Measurements from ENCODE around the gene UBE3A.
"Not testable (repeated sequence)": the region's sequence is repeated elsewhere in the genome, so short reads cannot be mapped to it uniquely, and the experiment has no call there.

UBE3A gene

DNA sequence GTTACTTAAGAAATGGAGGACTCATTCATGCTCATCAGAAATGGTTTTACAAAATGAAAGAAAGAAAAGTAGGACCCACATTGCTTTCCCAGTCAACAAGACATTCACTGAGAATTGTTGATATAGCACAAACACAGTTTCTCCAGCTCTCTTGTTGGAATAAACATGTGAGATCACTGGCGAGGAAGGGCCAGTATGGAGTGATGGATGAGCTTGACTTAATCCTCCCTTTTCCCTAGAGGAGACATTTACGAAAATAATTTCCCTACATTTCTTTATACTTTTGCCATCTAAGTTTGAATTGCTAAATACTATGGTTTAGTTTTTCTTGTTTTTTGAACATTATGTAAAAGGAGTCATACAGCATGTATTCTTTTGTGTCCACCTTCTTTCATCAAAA is 15.9 kb upstream of the UBE3A start:
- H3K9me3 ChIP-seq (ENCODE audit: low read length) = 0 out of 2 replicates have a peak, but pooled peaks cover 4% of the 10 kb centered on the region
- H3K4me3 ChIP-seq (ENCODE audit: low read depth, low read length, poor library complexity, severe bottlenecking) = no peak overlapping the region
- no peak overlapping the region for H3K4me2 ChIP-seq (ENCODE audit: low read length)
- H3K27me3 ChIP-seq (ENCODE audit: insufficient read depth, low read length) = no peaks in the 10 kb centered on the region
- H3K9ac ChIP-seq (ENCODE audit: low read length) = no peak overlapping the region
- no peaks in the 10 kb centered on the region for H3K79me2 ChIP-seq (ENCODE audit: insufficient read depth, low read length)
- no peak overlapping the region for H3K27ac ChIP-seq (ENCODE audit: low read depth, low read length, poor library complexity, severe bottlenecking)
- peaks cover 6% of the 10 kb centered on the region for H3K4me1 ChIP-seq (ENCODE audit: insufficient read depth, low read length, severe bottlenecking)
- no peaks in the 10 kb centered on the region for H3F3A ChIP-seq (ENCODE audit: insufficient read depth, low read length)
- no peaks in the 10 kb centered on the region for H4K20me1 ChIP-seq (ENCODE audit: insufficient read depth, low read length)
- no peak overlapping the region for H2AFZ ChIP-seq (ENCODE audit: low read length)
- H3K9me2 ChIP-seq (ENCODE audit: low read depth, low read length) = no peaks in the 10 kb centered on the region
- TF ChIP-seq EZH2 (IDR thresholded peaks at IDR 0.05; ENCODE audit: borderline replicate concordance, low read length) = no peak
- TF ChIP-seq, protein P1, sequence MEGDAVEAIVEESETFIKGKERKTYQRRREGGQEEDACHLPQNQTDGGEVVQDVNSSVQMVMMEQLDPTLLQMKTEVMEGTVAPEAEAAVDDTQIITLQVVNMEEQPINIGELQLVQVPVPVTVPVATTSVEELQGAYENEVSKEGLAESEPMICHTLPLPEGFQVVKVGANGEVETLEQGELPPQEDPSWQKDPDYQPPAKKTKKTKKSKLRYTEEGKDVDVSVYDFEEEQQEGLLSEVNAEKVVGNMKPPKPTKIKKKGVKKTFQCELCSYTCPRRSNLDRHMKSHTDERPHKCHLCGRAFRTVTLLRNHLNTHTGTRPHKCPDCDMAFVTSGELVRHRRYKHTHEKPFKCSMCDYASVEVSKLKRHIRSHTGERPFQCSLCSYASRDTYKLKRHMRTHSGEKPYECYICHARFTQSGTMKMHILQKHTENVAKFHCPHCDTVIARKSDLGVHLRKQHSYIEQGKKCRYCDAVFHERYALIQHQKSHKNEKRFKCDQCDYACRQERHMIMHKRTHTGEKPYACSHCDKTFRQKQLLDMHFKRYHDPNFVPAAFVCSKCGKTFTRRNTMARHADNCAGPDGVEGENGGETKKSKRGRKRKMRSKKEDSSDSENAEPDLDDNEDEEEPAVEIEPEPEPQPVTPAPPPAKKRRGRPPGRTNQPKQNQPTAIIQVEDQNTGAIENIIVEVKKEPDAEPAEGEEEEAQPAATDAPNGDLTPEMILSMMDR (IDR thresholded peaks at IDR 0.05; ENCODE audit: low read length) = no peak
- H3K36me3 ChIP-seq (ENCODE audit: insufficient read depth, low read length) = no peaks in the 10 kb centered on the region

DNA sequence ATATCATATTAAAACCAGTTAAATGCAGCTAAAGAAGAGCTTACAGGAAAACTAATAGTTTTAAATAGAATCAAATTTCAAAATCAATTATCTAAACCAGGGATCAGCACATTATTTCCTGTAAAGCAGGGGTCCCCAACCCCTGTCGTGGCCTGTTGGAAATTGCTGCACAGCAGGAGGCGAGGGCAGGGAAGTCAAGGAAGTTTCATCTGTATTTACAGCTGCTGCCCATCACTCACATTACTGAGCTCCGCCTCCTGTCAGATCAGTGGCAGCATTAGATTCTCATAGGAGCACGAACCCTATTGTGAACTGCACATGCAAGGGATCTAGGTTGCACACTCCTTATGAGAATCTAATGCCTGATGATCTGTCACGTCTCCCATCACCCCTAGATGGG is 14.4 kb upstream of the UBE3A start:
- not testable (repeated sequence) for H3K27ac ChIP-seq (ENCODE audit: low read depth, low read length, poor library complexity, severe bottlenecking); H3K4me1 ChIP-seq (ENCODE audit: insufficient read depth, low read length, severe bottlenecking); H2AFZ ChIP-seq (ENCODE audit: low read length); H3K27me3 ChIP-seq (ENCODE audit: insufficient read depth, low read length); H3K36me3 ChIP-seq (ENCODE audit: insufficient read depth, low read length); H4K20me1 ChIP-seq (ENCODE audit: insufficient read depth, low read length); H3K4me3 ChIP-seq (ENCODE audit: low read depth, low read length, poor library complexity, severe bottlenecking); H3K9ac ChIP-seq (ENCODE audit: low read length); H3K4me2 ChIP-seq (ENCODE audit: low read length); H3K9me2 ChIP-seq (ENCODE audit: low read depth, low read length); H3K9me3 ChIP-seq (ENCODE audit: low read length); H3K79me2 ChIP-seq (ENCODE audit: insufficient read depth, low read length); H3F3A ChIP-seq (ENCODE audit: insufficient read depth, low read length)

DNA sequence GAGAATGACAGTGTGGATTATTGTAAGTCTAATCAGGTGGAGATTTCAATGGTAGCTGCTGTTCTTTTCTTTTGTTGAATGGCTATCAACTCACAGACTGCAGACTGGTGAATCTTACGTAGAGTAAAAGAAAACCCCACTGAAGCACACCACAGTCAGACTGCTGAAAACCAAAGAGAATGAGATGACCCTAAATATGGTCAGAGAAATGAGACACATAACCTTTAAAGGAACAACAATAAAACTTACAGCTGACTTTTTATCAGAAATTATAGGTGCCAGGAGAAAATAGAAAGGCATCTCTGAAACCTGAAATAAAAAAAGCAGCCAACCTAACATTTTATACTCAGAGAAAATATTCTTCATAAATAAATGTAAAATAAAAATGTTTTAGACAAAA is 12.7 kb upstream of the UBE3A start:
- no peak for TF ChIP-seq EZH2 (IDR thresholded peaks at IDR 0.05; ENCODE audit: borderline replicate concordance, low read length)
- TF ChIP-seq, protein P1 (IDR thresholded peaks at IDR 0.05; ENCODE audit: low read length) = no peak
- no peaks in the 10 kb centered on the region for H4K20me1 ChIP-seq (ENCODE audit: insufficient read depth, low read length)
- no peaks in the 10 kb centered on the region for H3K9me2 ChIP-seq (ENCODE audit: low read depth, low read length)
- H3F3A ChIP-seq (ENCODE audit: insufficient read depth, low read length) = no peaks in the 10 kb centered on the region
- no peaks in the 10 kb centered on the region for H3K79me2 ChIP-seq (ENCODE audit: insufficient read depth, low read length)
- H3K27me3 ChIP-seq (ENCODE audit: insufficient read depth, low read length) = no peaks in the 10 kb centered on the region
- no peaks in the 10 kb centered on the region for H3K36me3 ChIP-seq (ENCODE audit: insufficient read depth, low read length)
- no peak overlapping the region for H3K4me2 ChIP-seq (ENCODE audit: low read length)
- H3K4me3 ChIP-seq (ENCODE audit: low read depth, low read length, poor library complexity, severe bottlenecking) = no peak overlapping the region
- no peak overlapping the region for H3K9ac ChIP-seq (ENCODE audit: low read length)
- 0 out of 2 replicates have a peak, but pooled peaks cover 4% of the 10 kb centered on the region for H3K9me3 ChIP-seq (ENCODE audit: low read length)
- H2AFZ ChIP-seq (ENCODE audit: low read length) = no peak overlapping the region
- peaks cover 6% of the 10 kb centered on the region for H3K4me1 ChIP-seq (ENCODE audit: insufficient read depth, low read length, severe bottlenecking)
- H3K27ac ChIP-seq (ENCODE audit: low read depth, low read length, poor library complexity, severe bottlenecking) = no peak overlapping the region

DNA sequence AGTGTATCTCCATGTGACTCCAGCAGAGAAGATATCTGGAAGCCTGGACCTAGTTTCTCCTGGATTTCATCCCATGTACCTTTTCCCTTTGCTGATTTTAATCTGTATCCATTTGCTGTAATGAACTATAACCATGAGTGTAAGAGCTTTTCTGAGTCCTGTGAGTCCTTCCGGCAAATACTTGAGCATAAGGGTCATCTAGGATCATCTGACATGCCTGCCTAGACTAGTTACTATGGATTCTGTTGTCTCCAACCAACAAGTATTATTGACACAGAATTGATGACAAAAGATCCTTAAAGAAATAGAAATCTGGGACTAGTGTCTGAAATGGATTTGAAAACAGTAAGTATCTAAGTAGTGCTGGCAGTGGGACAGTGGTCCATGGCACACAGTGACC is 11.3 kb upstream of the UBE3A start:
- H3K4me1 ChIP-seq (ENCODE audit: insufficient read depth, low read length, severe bottlenecking) = peaks cover under 1% of the 10 kb centered on the region
- H3K27me3 ChIP-seq (ENCODE audit: insufficient read depth, low read length) = no peaks in the 10 kb centered on the region; the same call in 1 of the 2 replicates
- H3K4me2 ChIP-seq (ENCODE audit: low read length) = no peak overlapping the region
- H3K9me2 ChIP-seq (ENCODE audit: low read depth, low read length) = no peaks in the 10 kb centered on the region
- no peak overlapping the region for H3K9ac ChIP-seq (ENCODE audit: low read length)
- no peak overlapping the region for H2AFZ ChIP-seq (ENCODE audit: low read length)
- no peak overlapping the region for H3K4me3 ChIP-seq (ENCODE audit: low read depth, low read length, poor library complexity, severe bottlenecking)
- no peaks in the 10 kb centered on the region for H3F3A ChIP-seq (ENCODE audit: insufficient read depth, low read length)
- H3K9me3 ChIP-seq (ENCODE audit: low read length) = 0 out of 2 replicates have a peak, but pooled peaks cover 4% of the 10 kb centered on the region
- H4K20me1 ChIP-seq (ENCODE audit: insufficient read depth, low read length) = no peaks in the 10 kb centered on the region
- no peak for TF ChIP-seq EZH2 (IDR thresholded peaks at IDR 0.05; ENCODE audit: borderline replicate concordance, low read length)
- TF ChIP-seq, protein P1 (IDR thresholded peaks at IDR 0.05; ENCODE audit: low read length) = no peak
- H3K79me2 ChIP-seq (ENCODE audit: insufficient read depth, low read length) = no peaks in the 10 kb centered on the region
- H3K27ac ChIP-seq (ENCODE audit: low read depth, low read length, poor library complexity, severe bottlenecking) = no peak overlapping the region
- H3K36me3 ChIP-seq (ENCODE audit: insufficient read depth, low read length) = no peaks in the 10 kb centered on the region
